ENCODE measurements around the gene SPDYE16. TPM values are rescaled to one million over a fixed set of nuclear protein-coding genes. Genes with fewer than 3 reads are reported as not detected.
A peak's percentile ranks its signal among the peaks of the same experiment; 100 is the strongest.
"Not testable (repeated sequence)": the region's sequence is repeated elsewhere in the genome, so short reads cannot be mapped to it uniquely, and the experiment has no call there.

The SPDYE16 gene
- total RNA-seq (under 1 TPM in 5 of 6 donors, not detected in 1; 0.09 to 0.67 (median 0.37) TPM), polyA plus RNA-seq (under 1 TPM; 0.19 to 0.61 TPM)

GRCh38 chr7:76543197-76543596 is at the start of gene SPDYE16:
TSS of gene SPDYE16 (minus strand) at chr7:76543297. CDS start at chr7:76541459, 1,838 bp downstream.
- FAIRE-seq; ATAC-seq; DNase-seq; H3K4me3 ChIP-seq; H3K9me3 ChIP-seq; H3K4me1 ChIP-seq; intact Hi-C loops (cut with DNase I); H3K36me3 ChIP-seq; H3K27ac ChIP-seq; H3K27me3 ChIP-seq: not testable (repeated sequence)
- no CpG with 5 or more reads among the region's 8 CpGs for WGBS, 2 donors

- FAIRE-seq; H3K36me3 ChIP-seq; H3K4me3 ChIP-seq; H3K9me3 ChIP-seq; DNase-seq; intact Hi-C loops (cut with DNase I); H3K4me1 ChIP-seq; H3K27ac ChIP-seq; H3K27me3 ChIP-seq: not testable (repeated sequence)
- peak in 2 of 4 donors; percentile 21 to 29 for ATAC-seq
- WGBS, 2 donors: 60 to 64% methylated on average over 2 of the region's 2 CpGs
Observed at GRCh38 chr7:76592694-76593093, 49.6 kb upstream of the SPDYE16 start.

GRCh38 chr7:76591602-76592304 is 48.7 kb upstream of the SPDYE16 start:
- H3K27ac ChIP-seq; H3K4me1 ChIP-seq; H3K27me3 ChIP-seq; H3K9me3 ChIP-seq; H3K36me3 ChIP-seq; intact Hi-C loops (cut with DNase I); DNase-seq; H3K4me3 ChIP-seq; FAIRE-seq: not testable (repeated sequence)
- WGBS, 2 donors: 71 to 79% methylated on average over 2 of the region's 2 CpGs
- peak in 1 of 4 donors; percentile 23 for ATAC-seq

- H3K27me3 ChIP-seq; H3K4me3 ChIP-seq; intact Hi-C loops (cut with DNase I); FAIRE-seq; H3K9me3 ChIP-seq; ATAC-seq; H3K36me3 ChIP-seq; H3K27ac ChIP-seq; DNase-seq: not testable (repeated sequence)
- 99 to 100% methylated on average over 2 to 3 of the region's 3 CpGs for WGBS, 2 donors
- H3K4me1 ChIP-seq: peaks cover 0 to 11% (median 5%) of the 10 kb centered on the region in 3 donors
Observed at GRCh38 chr7:76591033-76591432, 47.9 kb upstream of the SPDYE16 start.

GRCh38 chr7:76588586-76588985 is 45.5 kb upstream of the SPDYE16 start:
- H3K27me3 ChIP-seq; ATAC-seq; H3K9me3 ChIP-seq; H3K27ac ChIP-seq; intact Hi-C loops (cut with DNase I); H3K36me3 ChIP-seq; DNase-seq; H3K4me3 ChIP-seq; FAIRE-seq: not testable (repeated sequence)
- peaks cover 3 to 18% (median 5%) of the 10 kb centered on the region in 3 donors for H3K4me1 ChIP-seq
- no CpG with 5 or more reads among the region's 1 CpG for WGBS, 2 donors

GRCh38 chr7:76586585-76587315 is 43.7 kb upstream of the SPDYE16 start:
- not testable (repeated sequence) for H3K27ac ChIP-seq

GRCh38 chr7:76583636-76584281 is 40.7 kb upstream of the SPDYE16 start:
- peak; percentile 29 for FAIRE-seq
- H3K9me3 ChIP-seq; H3K36me3 ChIP-seq; DNase-seq; H3K4me3 ChIP-seq; H3K27me3 ChIP-seq; intact Hi-C loops (cut with DNase I): not testable (repeated sequence)
- H3K27ac ChIP-seq: peak overlapping the region in 2 of 4 donors; percentile 44 to 51
- ATAC-seq: peak in 2 of 4 donors; percentile 14 to 22
- WGBS, 2 donors: 43 to 49% methylated on average over 5 of the region's 5 CpGs
- H3K4me1 ChIP-seq: peaks cover 5 to 24% (median 5%) of the 10 kb centered on the region in 3 donors

More at GRCh38 chr7:76586585-76587315, 43.7 kb upstream of the SPDYE16 start:
- 59 to 61% methylated on average over 2 of the region's 2 CpGs for WGBS, 2 donors
- H3K9me3 ChIP-seq; H3K27me3 ChIP-seq; DNase-seq; H3K36me3 ChIP-seq; FAIRE-seq; H3K4me3 ChIP-seq; intact Hi-C loops (cut with DNase I): not testable (repeated sequence)
- peak; percentile 41 to 74 (median 62) for ATAC-seq
- H3K4me1 ChIP-seq: peaks cover 5 to 24% (median 5%) of the 10 kb centered on the region in 3 donors

- intact Hi-C loops (cut with DNase I): not testable (repeated sequence)
- ATAC-seq: peak; percentile 97 to 99 (median 98)
Observed at GRCh38 chr7:76582848-76583631, 39.9 kb upstream of the SPDYE16 start.

GRCh38 chr7:76575919-76576655 is 33.0 kb upstream of the SPDYE16 start:
- not testable (repeated sequence) for FAIRE-seq

More at GRCh38 chr7:76582848-76583631, 39.9 kb upstream of the SPDYE16 start:
- Histone ChIP-seq H3K4me1 (peaks cover 5 to 24% (median 5%) of the 10 kb centered on the region in 3 donors), H3K27ac (peak overlapping the region in 1 of 4 donors; percentile 44)
- FAIRE-seq (peak; percentile 93), DNase-seq (peak in 4 of 6 donors; percentile 71 to 75 (median 72))
- not testable (repeated sequence) for H3K36me3 ChIP-seq, H3K27me3 ChIP-seq, H3K4me3 ChIP-seq, H3K9me3 ChIP-seq
- WGBS, 2 donors: 3 to 7% methylated on average over 1 of the region's 2 CpGs

GRCh38 chr7:76575431-76575830 is 32.3 kb upstream of the SPDYE16 start:
- WGBS, 2 donors: 100% methylated on average over 1 of the region's 2 CpGs
- H3K27me3 ChIP-seq; FAIRE-seq; H3K36me3 ChIP-seq; H3K4me1 ChIP-seq; intact Hi-C loops (cut with DNase I); H3K4me3 ChIP-seq; ATAC-seq; H3K9me3 ChIP-seq; H3K27ac ChIP-seq; DNase-seq: not testable (repeated sequence)

More at GRCh38 chr7:76575919-76576655, 33.0 kb upstream of the SPDYE16 start:
- H3K27me3 ChIP-seq; H3K4me1 ChIP-seq; H3K4me3 ChIP-seq; H3K27ac ChIP-seq; intact Hi-C loops (cut with DNase I); H3K36me3 ChIP-seq; H3K9me3 ChIP-seq: not testable (repeated sequence)
- DNase-seq: peak in 2 of 6 donors; percentile 26 to 36
- peak in 2 of 4 donors; percentile 65 to 78 for ATAC-seq
- 27 to 33% methylated on average over 3 of the region's 3 CpGs for WGBS, 2 donors
